AG20443 (cell line): ENCODE data around the gene GAB1.

Experiments
- DNase-seq: peaks from one replicate; pipeline ENCODE4 v3.0.0; 2012; ENCODE audit warnings: low spot score, mixed read lengths

GAB1 gene

DNA sequence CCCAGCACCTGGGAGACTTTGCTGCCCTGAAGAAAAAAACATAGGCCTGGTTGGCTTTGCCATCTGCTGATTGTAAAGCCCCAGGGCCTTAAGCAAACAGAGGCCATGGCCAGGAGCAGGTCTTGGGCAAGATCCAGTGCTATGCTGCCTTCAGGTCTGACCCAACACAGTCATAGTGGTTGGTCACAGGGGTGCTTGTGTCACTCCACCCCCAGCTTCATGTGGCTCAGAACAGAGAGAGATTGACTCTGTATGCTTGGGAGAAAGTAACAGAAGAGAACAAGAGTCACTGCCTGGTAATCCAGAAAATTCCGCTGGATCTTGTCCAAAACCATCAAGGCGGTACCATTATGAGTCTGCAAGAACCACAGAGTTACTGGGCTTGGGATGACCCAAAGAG, 152.4 kb downstream of the GAB1 start:
- DNase-seq = no peak

DNA sequence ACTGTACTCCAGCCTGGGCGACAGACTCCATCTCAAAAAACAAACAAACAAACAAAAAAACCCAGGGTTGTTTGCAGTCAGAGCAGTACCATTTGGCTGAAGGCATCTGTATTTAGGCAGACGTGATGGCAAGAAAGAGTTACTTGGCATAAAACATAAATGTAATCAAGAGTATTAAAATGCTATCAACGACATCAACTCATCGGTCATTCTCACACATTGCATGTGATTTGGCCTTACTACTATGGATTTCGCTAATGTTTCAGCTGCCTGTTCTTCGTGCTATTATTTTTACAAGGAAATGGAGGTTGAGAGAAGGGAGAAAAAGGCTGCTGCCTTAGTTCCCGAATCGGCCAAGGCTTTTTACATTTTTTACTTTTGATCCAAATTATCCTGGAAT, 161.3 kb downstream of the GAB1 start:
- no peak for DNase-seq

DNA sequence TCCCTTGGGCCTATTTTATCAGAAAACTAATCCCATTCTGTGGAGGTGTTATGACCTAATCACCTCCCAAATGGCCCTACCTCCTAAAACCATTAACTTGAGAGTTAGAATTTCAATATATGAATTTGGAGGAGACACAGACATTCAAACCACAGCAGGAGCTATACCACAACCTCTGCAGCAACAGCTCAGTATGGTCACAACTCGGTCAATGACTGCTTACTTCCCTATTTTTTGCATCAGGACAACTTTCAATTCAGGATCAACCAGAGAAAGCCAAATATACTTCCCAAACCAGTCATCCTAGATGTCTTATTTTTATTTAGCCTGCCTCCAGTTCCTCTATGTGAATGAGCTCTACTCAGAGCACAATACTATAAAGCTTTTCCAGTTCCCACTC, 165.6 kb downstream of the GAB1 start:
- DNase-seq = no peak

DNA sequence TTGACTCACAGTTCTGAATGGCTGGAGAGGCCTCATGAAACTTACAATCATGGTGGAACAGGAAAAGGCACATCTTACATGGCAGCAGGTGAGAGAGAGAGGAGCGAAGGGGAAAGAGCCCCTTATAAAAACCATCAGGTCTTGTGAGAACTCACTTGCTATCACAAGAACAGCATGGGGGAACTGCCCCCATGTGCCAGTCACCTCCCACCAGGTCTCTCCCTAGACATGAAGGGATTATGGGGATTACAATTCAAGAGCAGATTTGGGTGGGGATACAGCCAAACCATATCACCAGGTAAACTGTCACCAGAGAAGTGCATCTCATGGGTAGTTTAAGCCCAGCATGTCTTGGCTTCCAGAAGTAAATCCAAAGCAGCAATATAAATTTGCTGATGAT, 169.4 kb downstream of the GAB1 start:
- DNase-seq = no peak

GRCh38 chr4:143511906-143512305, 175.2 kb downstream of the GAB1 start:
- DNase-seq = no peak

- DNase-seq = no peak
Observed at GRCh38 chr4:143512978-143513313, 176.3 kb downstream of the GAB1 start.

DNA sequence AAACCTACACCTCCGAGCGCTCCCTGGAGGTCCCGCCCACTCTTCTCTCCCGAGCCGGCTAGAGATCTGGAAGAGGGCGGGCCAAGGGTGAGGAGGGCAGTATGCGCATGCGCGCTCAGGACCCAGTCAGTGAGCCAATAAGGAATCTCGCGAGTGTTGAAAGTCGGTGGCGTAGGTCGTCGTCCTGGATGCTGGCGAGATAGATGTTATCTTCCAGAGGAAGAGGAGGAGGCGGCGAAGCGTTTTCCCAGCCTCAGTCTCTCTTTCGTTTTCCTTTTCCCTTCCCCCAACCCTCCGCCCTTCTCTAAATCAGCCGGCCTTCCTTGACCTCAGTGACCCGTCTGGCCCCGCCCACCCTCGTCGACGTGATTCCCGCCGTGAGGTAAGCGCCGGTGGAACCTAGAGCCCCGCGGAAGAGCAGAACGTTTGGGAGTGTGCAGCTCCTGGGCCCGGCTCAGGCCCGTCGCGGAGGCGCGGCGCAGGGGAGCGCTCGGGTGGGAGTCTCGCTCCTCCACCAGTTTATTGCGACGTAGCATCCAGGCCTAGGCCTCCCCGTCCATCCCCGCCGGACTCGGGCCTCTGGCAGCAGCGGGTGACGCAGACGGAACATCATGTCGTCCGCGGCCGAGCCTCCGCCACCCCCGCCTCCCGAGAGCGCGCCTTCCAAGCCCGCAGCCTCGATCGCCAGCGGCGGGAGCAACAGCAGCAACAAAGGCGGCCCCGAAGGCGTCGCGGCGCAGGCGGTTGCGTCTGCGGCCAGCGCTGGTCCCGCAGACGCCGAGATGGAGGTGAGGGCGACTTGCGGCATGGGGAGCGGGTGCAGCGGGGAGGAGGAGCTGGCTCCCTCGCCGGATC, 176.9 kb downstream of the GAB1 start, which contains the start of gene SMARCA5:
Gene SMARCA5 (plus strand): TSS at position 389 of the 855 bp plus-strand sequence. CDS start 223 bp downstream, at position 612.
- peak; percentile 99 for DNase-seq

DNA sequence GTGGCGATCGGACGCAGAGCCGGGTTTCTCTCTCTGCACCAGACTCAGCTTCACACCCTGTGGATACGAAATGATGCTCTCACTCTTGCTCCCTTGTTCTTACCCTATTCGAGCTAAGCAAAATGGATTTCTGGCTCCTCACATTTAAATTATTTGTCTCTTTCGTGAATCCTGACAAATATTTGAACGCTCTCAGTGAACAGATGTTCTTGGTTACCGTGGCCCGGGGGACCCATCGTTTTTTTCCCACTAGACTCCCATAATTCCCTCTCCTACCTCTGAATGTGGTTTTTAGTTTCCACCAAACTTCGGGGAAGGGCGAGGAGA, 177.5 kb downstream of the GAB1 start:
- no peak for DNase-seq

DNA sequence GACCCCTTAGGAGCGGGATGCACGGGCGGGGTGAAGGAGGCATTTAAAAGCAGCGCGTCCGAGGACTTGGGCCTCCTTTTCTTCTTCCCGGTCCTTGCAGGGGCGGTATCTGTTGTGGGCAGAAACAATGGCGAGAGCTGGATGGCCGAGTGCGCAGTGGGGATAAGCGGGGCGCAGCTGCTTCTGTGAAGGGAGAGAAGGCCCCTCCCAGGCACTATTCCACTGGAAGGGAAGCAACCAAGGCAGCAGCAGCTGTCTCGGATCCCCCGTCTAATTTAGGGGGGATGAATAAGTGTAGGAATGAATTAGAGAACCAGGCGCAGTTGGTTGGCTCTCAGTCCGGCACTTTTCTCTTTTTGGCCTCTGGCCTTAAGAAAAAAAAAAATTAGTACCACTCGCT, 177.8 kb downstream of the GAB1 start:
- peak; percentile 62 for DNase-seq

- DNase-seq = no peak
Observed at GRCh38 chr4:143514901-143515300, 178.2 kb downstream of the GAB1 start.

DNA sequence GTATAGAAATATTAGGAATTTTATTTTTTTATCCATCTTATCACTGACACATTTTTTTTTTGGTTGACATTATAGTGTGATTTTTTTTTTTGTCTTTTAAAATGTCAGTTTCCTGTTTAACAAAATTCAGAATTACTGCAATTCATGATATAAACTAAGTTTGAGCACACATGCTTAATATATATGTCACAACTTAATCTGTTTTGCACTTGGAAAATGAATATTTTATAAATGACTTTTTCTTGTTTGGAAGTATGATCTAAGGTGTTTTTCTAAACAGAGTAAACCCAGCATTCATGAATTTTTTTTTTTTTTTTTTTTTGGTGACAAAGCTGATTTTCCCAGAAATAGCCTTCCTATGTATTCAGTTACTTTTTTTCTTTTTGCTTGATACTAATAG, 179.2 kb downstream of the GAB1 start:
- no peak for DNase-seq

DNA sequence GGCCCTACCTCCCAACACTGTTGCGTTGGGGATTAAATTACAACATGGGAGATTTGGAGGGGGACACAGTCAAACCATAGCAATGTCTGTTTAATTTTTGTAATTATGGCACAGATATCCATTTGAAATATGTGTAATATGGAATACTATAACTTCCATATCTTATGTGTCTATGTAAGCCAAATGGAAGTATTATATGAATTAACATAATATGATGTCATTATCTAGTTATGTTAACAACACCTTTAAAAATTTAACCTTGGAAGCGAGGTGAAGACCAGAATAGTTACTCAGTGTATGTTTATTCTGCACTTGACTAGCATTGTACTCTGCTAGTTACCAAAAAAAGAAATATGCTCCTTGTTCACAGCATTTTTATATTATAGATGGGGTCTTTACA, 181.1 kb downstream of the GAB1 start:
- no peak for DNase-seq
